ENCODE results near the gene INS. TPM values are rescaled to one million over a fixed set of nuclear protein-coding genes. Genes with fewer than 3 reads are reported as not detected.

INS gene
- total RNA-seq, 4 donors from 2014 or later, result not detected

- H3K36me3 ChIP-seq, result no peaks in the 10 kb centered on the region
- H3K27me3 ChIP-seq, result peaks cover 0 to 31% (median 0%) of the 10 kb centered on the region in 4 donors
- H3K4me3 ChIP-seq, result no peak overlapping the region
- no peak for TF ChIP-seq CTCF (IDR thresholded peaks at IDR 0.05)
- TF ChIP-seq POLR2A (IDR thresholded peaks at IDR 0.05), result no peak
- WGBS, 2 donors, result 87 to 89% methylated on average over 11 of the region's 11 CpGs
- intact Hi-C loops (cut with DNase I), result no loop called here
- peaks cover 0 to 17% (median 8%) of the 10 kb centered on the region in 3 donors for H3K9me3 ChIP-seq
- no peak for DNase-seq
- H3K27ac ChIP-seq, result no peak overlapping the region
- H3K4me1 ChIP-seq, result peaks cover 0 to 10% (median 0%) of the 10 kb centered on the region in 3 donors
Measured at GRCh38 chr11:2113776-2114175, 47.2 kb downstream of the INS start.

- no peaks in the 10 kb centered on the region for H3K9me3 ChIP-seq
- H3K4me3 ChIP-seq, result no peak overlapping the region
- DNase-seq, result no peak
- H3K4me1 ChIP-seq, result peaks cover 0 to 12% (median 0%) of the 10 kb centered on the region in 3 donors
- 83 to 89% methylated on average over 12 of the region's 12 CpGs for WGBS, 2 donors
- TF ChIP-seq POLR2A (IDR thresholded peaks at IDR 0.05), result no peak
- TF ChIP-seq CTCF (IDR thresholded peaks at IDR 0.05), result no peak
- H3K27me3 ChIP-seq, result peaks cover 0 to 29% (median 0%) of the 10 kb centered on the region in 4 donors
- intact Hi-C loops (cut with DNase I), result no loop called here
- no peak overlapping the region for H3K27ac ChIP-seq
- no peaks in the 10 kb centered on the region for H3K36me3 ChIP-seq
Measured at GRCh38 chr11:2110521-2110920, 50.5 kb downstream of the INS start.

Small RNA genes within 50 kb of the gene (small RNA-seq; reads per million reads assigned to genes)
- gene MIR4686, result 0 reads per million in 4 donors
- gene MIR483, result 0 to 0.21 (median 0.07) reads per million in 4 donors

Other genes starting within 250 kb of the INS start
- 1 to 10 TPM in 2 of 4 donors, under 1 TPM in 1, not detected in 1; 0.76 to 3.1 (median 1.6) TPM for gene TNNT3, start 241.5 kb downstream of the INS start, total RNA-seq
- 100 to 1,000 TPM; 128 to 231 (median 155) TPM for gene MRPL23, start 213.9 kb downstream of the INS start, total RNA-seq
- gene H19, start 163.4 kb downstream of the INS start, total RNA-seq, result 100 to 1,000 TPM in 1 of 4 donors, 10 to 100 TPM in 2, 1 to 10 TPM in 1; 4.7 to 121 (median 47.8) TPM
- 10 to 100 TPM in 1 of 4 donors, 1 to 10 TPM in 2, under 1 TPM in 1; 0.76 to 35.3 (median 2.8) TPM for gene IGF2, start 21.8 kb downstream of the INS start, total RNA-seq
- under 1 TPM in 2 of 4 donors, not detected in 2; 0.34 to 0.76 TPM for gene TH, start 10.6 kb upstream of the INS start, total RNA-seq
- gene ASCL2, start 109.4 kb upstream of the INS start, total RNA-seq, result 1 to 10 TPM in 3 of 4 donors, under 1 TPM in 1; 0.67 to 5.1 (median 2.3) TPM
- gene C11orf21, start 140.7 kb upstream of the INS start, total RNA-seq, result under 1 TPM in 3 of 4 donors, not detected in 1; 0.30 to 0.94 (median 0.76) TPM
- 1 to 10 TPM in 1 of 4 donors, not detected in 3; 2.5 TPM for gene TSPAN32, start 140.8 kb upstream of the INS start, total RNA-seq
- gene CD81, start 216.1 kb upstream of the INS start, total RNA-seq, result 100 to 1,000 TPM; 110 to 265 (median 125) TPM
- 10 to 100 TPM; 24.2 to 35.5 (median 29.6) TPM for gene TSSC4, start 239.5 kb upstream of the INS start, total RNA-seq

Data from esophagus squamous epithelium (tissue), 5 donors.